Measurements from ENCODE around the gene IL18. TPM values are rescaled to one million over a fixed set of nuclear protein-coding genes. Genes with fewer than 3 reads are reported as not detected.

IL18 gene
- polyA plus RNA-seq, 1 donor from 2014 or later, result not detected

DNA sequence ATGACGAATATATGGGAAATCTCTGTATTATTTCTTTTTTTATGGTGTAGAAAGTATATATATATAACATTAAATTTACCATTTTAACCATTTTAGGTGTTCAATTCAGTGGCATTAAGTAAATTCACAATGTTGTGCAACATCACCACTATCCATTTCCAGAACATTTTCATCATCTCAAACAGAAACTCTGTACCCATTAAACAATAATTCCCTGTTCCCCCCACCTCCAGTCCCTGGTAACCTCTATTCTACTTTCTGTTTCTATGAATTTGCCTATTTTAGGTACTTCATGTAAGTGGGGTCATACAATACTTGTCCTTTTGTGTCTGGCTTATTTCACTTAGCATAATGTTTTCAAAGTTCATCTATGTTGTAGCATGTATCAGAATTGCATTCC lies 47.0 kb upstream of the IL18 start:
- H3K4me2 ChIP-seq (ENCODE audit: low read length), result no peak overlapping the region
- no peak overlapping the region for H3K4me3 ChIP-seq (ENCODE audit: low read length)
- no peaks in the 10 kb centered on the region for H4K20me1 ChIP-seq (ENCODE audit: insufficient read depth)
- no peak overlapping the region for H2AFZ ChIP-seq (ENCODE audit: low read depth, low read length)
- H3K36me3 ChIP-seq (ENCODE audit: insufficient read depth, low read length), result no peaks in the 10 kb centered on the region
- no peak overlapping the region for H3K27ac ChIP-seq (ENCODE audit: low read length)
- TF ChIP-seq EP300 (conservative IDR thresholded peaks at IDR 0.05; ENCODE audit: poor library complexity, severe bottlenecking), result no peak
- TF ChIP-seq CTCF (IDR thresholded peaks at IDR 0.05; ENCODE audit: poor library complexity, severe bottlenecking), result no peak
- TF ChIP-seq SMC3 (conservative IDR thresholded peaks at IDR 0.05; ENCODE audit: poor library complexity), result no peak
- H3K79me2 ChIP-seq (replicated peaks; ENCODE audit: insufficient read depth, low read length), result no peaks in the 10 kb centered on the region
- no peaks in the 10 kb centered on the region for H3F3A ChIP-seq (ENCODE audit: insufficient read depth, low read length, poor library complexity, severe bottlenecking)
- no peaks in the 10 kb centered on the region for H3K9me3 ChIP-seq (ENCODE audit: low read length)
- H3K9ac ChIP-seq (ENCODE audit: low read length), result no peak overlapping the region
- H3K27me3 ChIP-seq (ENCODE audit: insufficient read depth, low read depth, low read length), result no peaks in the 10 kb centered on the region
- H3K9me2 ChIP-seq (ENCODE audit: insufficient read depth, low read length), result no peaks in the 10 kb centered on the region

DNA sequence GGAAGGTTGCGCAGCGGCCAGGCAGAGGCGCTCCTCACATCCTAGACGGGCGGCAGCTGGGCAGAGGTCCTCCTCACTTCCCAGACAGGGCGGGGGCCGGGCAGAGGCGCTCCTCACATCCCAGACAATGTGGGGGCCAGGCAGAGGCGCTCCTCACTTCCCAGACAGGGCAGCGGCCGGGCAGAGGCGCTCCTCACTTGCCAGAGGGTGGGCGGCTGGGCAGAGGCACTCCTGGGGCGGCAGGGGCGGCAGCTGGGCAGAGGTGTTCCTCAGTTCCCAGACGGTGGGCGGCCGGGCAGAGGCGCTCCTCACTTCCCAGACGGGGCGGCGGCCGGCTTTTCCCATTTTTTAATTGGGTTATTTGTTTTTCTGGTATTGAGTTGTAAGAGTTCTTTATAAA lies 42.2 kb upstream of the IL18 start:
- Histone ChIP-seq H4K20me1 (ENCODE audit: insufficient read depth) (no peaks in the 10 kb centered on the region), H3K36me3 (ENCODE audit: insufficient read depth, low read length) (no peaks in the 10 kb centered on the region), H3K4me2 (ENCODE audit: low read length) (no peak overlapping the region), H3F3A (ENCODE audit: insufficient read depth, low read length, poor library complexity, severe bottlenecking) (no peaks in the 10 kb centered on the region), H3K79me2 (replicated peaks; ENCODE audit: insufficient read depth, low read length) (no peaks in the 10 kb centered on the region), H2AFZ (ENCODE audit: low read depth, low read length) (no peak overlapping the region), H3K9ac (ENCODE audit: low read length) (no peak overlapping the region), H3K27me3 (ENCODE audit: insufficient read depth, low read depth, low read length) (no peaks in the 10 kb centered on the region), H3K9me2 (ENCODE audit: insufficient read depth, low read length) (no peaks in the 10 kb centered on the region), H3K9me3 (ENCODE audit: low read length) (no peaks in the 10 kb centered on the region), H3K4me3 (ENCODE audit: low read length) (no peak overlapping the region), H3K27ac (ENCODE audit: low read length) (no peak overlapping the region)
- no peak for TF ChIP-seq EP300 (conservative IDR thresholded peaks at IDR 0.05; ENCODE audit: poor library complexity, severe bottlenecking)
- TF ChIP-seq, protein P1, sequence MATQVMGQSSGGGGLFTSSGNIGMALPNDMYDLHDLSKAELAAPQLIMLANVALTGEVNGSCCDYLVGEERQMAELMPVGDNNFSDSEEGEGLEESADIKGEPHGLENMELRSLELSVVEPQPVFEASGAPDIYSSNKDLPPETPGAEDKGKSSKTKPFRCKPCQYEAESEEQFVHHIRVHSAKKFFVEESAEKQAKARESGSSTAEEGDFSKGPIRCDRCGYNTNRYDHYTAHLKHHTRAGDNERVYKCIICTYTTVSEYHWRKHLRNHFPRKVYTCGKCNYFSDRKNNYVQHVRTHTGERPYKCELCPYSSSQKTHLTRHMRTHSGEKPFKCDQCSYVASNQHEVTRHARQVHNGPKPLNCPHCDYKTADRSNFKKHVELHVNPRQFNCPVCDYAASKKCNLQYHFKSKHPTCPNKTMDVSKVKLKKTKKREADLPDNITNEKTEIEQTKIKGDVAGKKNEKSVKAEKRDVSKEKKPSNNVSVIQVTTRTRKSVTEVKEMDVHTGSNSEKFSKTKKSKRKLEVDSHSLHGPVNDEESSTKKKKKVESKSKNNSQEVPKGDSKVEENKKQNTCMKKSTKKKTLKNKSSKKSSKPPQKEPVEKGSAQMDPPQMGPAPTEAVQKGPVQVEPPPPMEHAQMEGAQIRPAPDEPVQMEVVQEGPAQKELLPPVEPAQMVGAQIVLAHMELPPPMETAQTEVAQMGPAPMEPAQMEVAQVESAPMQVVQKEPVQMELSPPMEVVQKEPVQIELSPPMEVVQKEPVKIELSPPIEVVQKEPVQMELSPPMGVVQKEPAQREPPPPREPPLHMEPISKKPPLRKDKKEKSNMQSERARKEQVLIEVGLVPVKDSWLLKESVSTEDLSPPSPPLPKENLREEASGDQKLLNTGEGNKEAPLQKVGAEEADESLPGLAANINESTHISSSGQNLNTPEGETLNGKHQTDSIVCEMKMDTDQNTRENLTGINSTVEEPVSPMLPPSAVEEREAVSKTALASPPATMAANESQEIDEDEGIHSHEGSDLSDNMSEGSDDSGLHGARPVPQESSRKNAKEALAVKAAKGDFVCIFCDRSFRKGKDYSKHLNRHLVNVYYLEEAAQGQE (IDR thresholded peaks at IDR 0.05; ENCODE audit: borderline replicate concordance), result no peak
- no peak for TF ChIP-seq TAF1 (IDR thresholded peaks at IDR 0.05; ENCODE audit: low read depth)
- TF ChIP-seq SMC3 (conservative IDR thresholded peaks at IDR 0.05; ENCODE audit: poor library complexity), result no peak
- no peak for TF ChIP-seq MXI1 (conservative IDR thresholded peaks at IDR 0.05; ENCODE audit: poor library complexity, severe bottlenecking)
- no peak for TF ChIP-seq CTCF (IDR thresholded peaks at IDR 0.05; ENCODE audit: poor library complexity, severe bottlenecking)
